Effector memory CD4-positive, alpha-beta T cell (primary cell): Measurements from ENCODE around the gene CPS1.

Experiments
- DNase-seq, 3 donors: peaks; one replicate each; pipeline ENCODE4 v3.0.0-alpha.2; 2020
- H3K27ac ChIP-seq: 2 replicates; pipeline ENCODE4 v1.7.0; 2013; ENCODE audit warnings: mild to moderate bottlenecking, low read length, moderate library complexity; ENCODE audit not compliant: insufficient read depth, poor library complexity, severe bottlenecking
- H3K27me3 ChIP-seq: replicated peaks from 2 replicates; pipeline ENCODE4 v1.7.0; 2013; ENCODE audit warnings: mild to moderate bottlenecking, low read length; ENCODE audit not compliant: insufficient read depth, control insufficient read depth, poor library complexity, severe bottlenecking
- H3K36me3 ChIP-seq: 2 replicates; pipeline ENCODE4 v1.7.0; 2013; ENCODE audit warnings: mild to moderate bottlenecking, low read length, moderate library complexity; ENCODE audit not compliant: control insufficient read depth, insufficient read depth
- H3K4me1 ChIP-seq: 2 replicates; pipeline ENCODE4 v1.7.0; 2013; ENCODE audit warnings: low read length, mild to moderate bottlenecking; ENCODE audit not compliant: control insufficient read depth, insufficient read depth, poor library complexity, severe bottlenecking
- H3K4me3 ChIP-seq: 2 replicates; pipeline ENCODE4 v1.7.0; 2013; ENCODE audit warnings: low read length, low read depth, mild to moderate bottlenecking; ENCODE audit not compliant: insufficient read depth, poor library complexity, severe bottlenecking
- H3K9me3 ChIP-seq: 2 replicates; pipeline ENCODE4 v1.7.0; 2013; ENCODE audit warnings: mild to moderate bottlenecking, low read length, moderate library complexity; ENCODE audit not compliant: control insufficient read depth

CPS1 gene

GRCh38 chr2:210544831-210545230, 11.6 kb upstream of the CPS1 start:
- H3K4me1 ChIP-seq, result no peaks in the 10 kb centered on the region
- no peaks in the 10 kb centered on the region for H3K36me3 ChIP-seq
- no peak overlapping the region for H3K27ac ChIP-seq
- no peaks in the 10 kb centered on the region for H3K27me3 ChIP-seq
- no peak for DNase-seq
- H3K4me3 ChIP-seq, result no peak overlapping the region
- no peaks in the 10 kb centered on the region for H3K9me3 ChIP-seq

- Histone ChIP-seq H3K4me3 (no peak overlapping the region), H3K36me3 (no peaks in the 10 kb centered on the region), H3K27ac (no peak overlapping the region), H3K9me3 (no peaks in the 10 kb centered on the region), H3K27me3 (no peaks in the 10 kb centered on the region), H3K4me1 (no peaks in the 10 kb centered on the region)
- DNase-seq, result no peak
Observed at GRCh38 chr2:210546424-210547208, 9.8 kb upstream of the CPS1 start.

DNA sequence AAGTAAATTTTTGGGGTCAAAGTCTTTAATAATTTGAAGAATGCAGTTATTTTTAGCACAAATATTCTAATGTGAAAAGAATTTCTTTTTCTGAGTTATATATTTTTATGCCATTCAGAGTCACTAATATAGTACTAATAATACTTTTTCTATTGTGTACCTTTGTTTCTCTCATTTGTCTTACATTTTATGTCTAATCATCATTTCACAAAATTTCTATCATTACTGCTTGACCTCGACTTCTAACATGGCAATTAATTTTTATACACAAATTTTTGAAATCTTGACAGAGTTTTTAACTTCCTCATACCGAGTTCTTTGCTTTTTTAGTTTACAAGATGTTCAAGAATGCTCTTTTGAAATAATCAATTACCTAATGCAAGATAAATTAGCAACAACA, 8.4 kb upstream of the CPS1 start:
- Histone ChIP-seq H3K27ac (no peak overlapping the region), H3K4me1 (no peaks in the 10 kb centered on the region), H3K36me3 (no peaks in the 10 kb centered on the region), H3K27me3 (no peaks in the 10 kb centered on the region), H3K4me3 (no peak overlapping the region), H3K9me3 (no peaks in the 10 kb centered on the region)
- no peak for DNase-seq

DNA sequence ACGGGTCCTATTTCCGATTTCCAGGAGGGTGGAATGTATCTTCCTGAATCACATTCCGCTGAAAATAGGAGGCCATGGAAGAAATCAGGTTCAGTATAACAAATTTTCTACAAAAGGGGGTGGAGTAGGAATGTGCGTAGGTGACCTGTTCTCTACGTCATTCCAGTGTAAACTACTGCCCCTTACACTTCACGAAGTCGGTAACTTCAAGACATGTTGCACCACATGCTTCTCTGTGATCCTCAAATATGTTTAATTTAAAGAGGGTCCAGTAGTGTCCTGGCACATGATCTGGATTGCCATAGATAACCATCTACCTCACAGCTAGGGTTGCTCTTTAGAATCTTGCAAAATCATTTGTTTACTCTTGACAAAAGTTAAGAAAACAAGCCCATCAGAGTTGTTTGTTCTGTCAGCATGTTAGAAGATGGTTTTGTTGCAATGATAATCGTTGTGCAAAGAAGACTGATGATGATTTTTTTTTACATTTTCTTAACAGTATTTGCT, 7.5 kb upstream of the CPS1 start:
- no peaks in the 10 kb centered on the region for H3K36me3 ChIP-seq
- no peaks in the 10 kb centered on the region for H3K4me1 ChIP-seq
- no peaks in the 10 kb centered on the region for H3K27me3 ChIP-seq
- H3K4me3 ChIP-seq, result no peak overlapping the region
- no peak for DNase-seq
- H3K27ac ChIP-seq, result no peak overlapping the region
- no peaks in the 10 kb centered on the region for H3K9me3 ChIP-seq

GRCh38 chr2:210551001-210551400, 5.4 kb upstream of the CPS1 start:
- Histone ChIP-seq H3K27ac (no peak overlapping the region), H3K4me1 (no peaks in the 10 kb centered on the region), H3K36me3 (no peaks in the 10 kb centered on the region), H3K9me3 (no peaks in the 10 kb centered on the region), H3K27me3 (no peaks in the 10 kb centered on the region), H3K4me3 (no peak overlapping the region)
- DNase-seq, result no peak

GRCh38 chr2:210553373-210553772, 3.0 kb upstream of the CPS1 start:
- Histone ChIP-seq H3K4me1 (no peaks in the 10 kb centered on the region), H3K4me3 (no peak overlapping the region), H3K27ac (no peak overlapping the region), H3K27me3 (no peaks in the 10 kb centered on the region), H3K9me3 (no peaks in the 10 kb centered on the region), H3K36me3 (no peaks in the 10 kb centered on the region)
- no peak for DNase-seq

- Histone ChIP-seq H3K9me3 (no peaks in the 10 kb centered on the region), H3K4me3 (no peak overlapping the region), H3K27me3 (no peaks in the 10 kb centered on the region), H3K27ac (no peak overlapping the region), H3K36me3 (no peaks in the 10 kb centered on the region), H3K4me1 (no peaks in the 10 kb centered on the region)
- DNase-seq, result no peak
Observed at GRCh38 chr2:210555555-210555954, 844 bp upstream of the CPS1 start.

GRCh38 chr2:210557721-210558120, 1.3 kb downstream of the CPS1 start:
- Histone ChIP-seq H3K9me3 (no peaks in the 10 kb centered on the region), H3K27me3 (no peaks in the 10 kb centered on the region), H3K27ac (no peak overlapping the region), H3K4me1 (no peaks in the 10 kb centered on the region), H3K36me3 (no peaks in the 10 kb centered on the region), H3K4me3 (no peak overlapping the region)
- DNase-seq, result no peak

DNA sequence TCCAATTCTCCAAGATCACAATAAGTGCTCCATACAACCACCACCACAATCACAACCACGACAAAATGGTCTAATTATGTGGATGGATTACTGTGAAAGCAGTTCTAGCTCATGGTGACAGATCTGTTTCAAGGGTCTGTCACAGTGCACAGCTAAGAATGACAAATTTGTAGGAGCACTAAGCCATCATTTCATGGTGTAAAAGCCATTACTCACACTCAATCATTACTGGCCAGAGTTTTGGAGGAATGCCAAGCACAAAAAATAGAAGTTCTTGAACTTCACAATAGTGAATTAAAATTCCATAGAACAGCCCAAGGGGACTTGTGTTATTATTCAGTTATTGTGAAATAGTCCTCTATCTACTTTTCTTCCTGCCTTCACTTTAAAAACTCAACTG, 2.3 kb downstream of the CPS1 start:
- Histone ChIP-seq H3K4me3 (no peak overlapping the region), H3K27me3 (no peaks in the 10 kb centered on the region), H3K36me3 (no peaks in the 10 kb centered on the region), H3K4me1 (no peaks in the 10 kb centered on the region), H3K27ac (no peak overlapping the region), H3K9me3 (no peaks in the 10 kb centered on the region)
- DNase-seq, result no peak

DNA sequence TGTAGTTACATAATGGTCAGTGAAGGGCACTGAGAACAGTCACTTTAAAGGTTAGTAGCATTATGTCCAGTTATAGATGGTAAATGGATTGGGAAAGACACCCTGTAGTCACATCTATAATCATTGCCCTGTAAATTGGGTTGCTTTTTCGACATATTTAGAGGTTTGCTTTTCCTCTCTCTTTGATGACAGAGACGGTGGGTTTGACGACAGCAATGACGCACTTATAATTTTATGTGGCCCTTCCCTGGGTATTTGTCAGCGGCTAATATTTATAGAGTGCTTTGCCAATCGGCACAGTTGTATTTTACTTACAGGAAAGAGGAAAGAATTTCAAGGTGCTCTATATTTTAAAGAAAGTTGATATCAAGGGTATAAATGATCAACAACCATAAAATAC, 2.8 kb downstream of the CPS1 start:
- no peak overlapping the region for H3K4me3 ChIP-seq
- no peaks in the 10 kb centered on the region for H3K4me1 ChIP-seq
- H3K9me3 ChIP-seq, result no peaks in the 10 kb centered on the region
- no peaks in the 10 kb centered on the region for H3K27me3 ChIP-seq
- H3K36me3 ChIP-seq, result no peaks in the 10 kb centered on the region
- no peak for DNase-seq
- no peak overlapping the region for H3K27ac ChIP-seq
